ENCODE data around the gene HUNK.
"Not testable (repeated sequence)": the region's sequence is repeated elsewhere in the genome, so short reads cannot be mapped to it uniquely, and the experiment has no call there.

HUNK gene

GRCh38 chr21:31999810-32000468, 127.1 kb downstream of the HUNK start:
- DNase-seq (ENCODE audit: low read depth), result no peak

DNA sequence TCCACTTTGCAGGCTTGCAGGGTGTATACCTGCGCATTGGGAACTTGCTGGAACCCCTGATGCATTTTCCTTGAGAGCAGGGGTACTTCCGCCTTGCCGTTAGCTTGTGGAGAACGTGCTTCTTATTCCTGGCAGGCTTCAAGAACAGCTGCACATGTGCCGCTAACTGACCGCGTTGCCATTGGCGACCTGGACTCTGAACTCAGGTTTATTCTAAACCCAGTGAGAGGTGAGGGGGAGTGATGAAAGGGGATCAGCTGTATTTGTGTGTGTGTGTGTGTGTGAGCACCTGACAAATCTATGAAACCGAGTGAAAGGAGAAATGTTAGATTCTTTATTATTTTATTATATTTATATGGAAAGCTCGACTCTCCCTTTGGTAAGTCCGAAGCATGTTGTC, 128.6 kb downstream of the HUNK start:
- no peak for DNase-seq (ENCODE audit: low read depth)

- DNase-seq (ENCODE audit: low read depth), result no peak
These were observed 130.6 kb downstream of the HUNK start for GRCh38 chr21:32003411-32003810.

GRCh38 chr21:32004291-32004690, 131.5 kb downstream of the HUNK start:
- DNase-seq (ENCODE audit: low read depth), result no peak

GRCh38 chr21:32007456-32007855, 134.6 kb downstream of the HUNK start:
- DNase-seq (ENCODE audit: low read depth), result no peak

DNA sequence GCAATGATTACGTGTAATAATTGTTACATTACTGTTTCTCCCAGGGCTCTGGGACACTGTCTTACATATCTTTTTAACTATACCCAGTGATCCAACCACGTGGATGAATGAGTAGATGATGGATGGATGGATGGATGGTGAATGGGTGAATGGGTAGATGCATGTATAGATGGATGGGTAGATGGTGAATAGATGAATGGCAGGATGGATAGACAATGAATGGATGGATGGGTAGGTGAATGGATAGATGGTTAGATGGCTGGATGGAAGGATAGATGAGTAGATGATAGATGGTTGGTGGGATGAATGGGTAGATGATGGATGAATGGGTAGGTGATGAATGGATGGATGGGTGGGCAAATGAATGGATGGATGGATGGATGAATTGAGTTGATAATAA, 135.9 kb downstream of the HUNK start:
- no peak for DNase-seq (ENCODE audit: low read depth)

DNA sequence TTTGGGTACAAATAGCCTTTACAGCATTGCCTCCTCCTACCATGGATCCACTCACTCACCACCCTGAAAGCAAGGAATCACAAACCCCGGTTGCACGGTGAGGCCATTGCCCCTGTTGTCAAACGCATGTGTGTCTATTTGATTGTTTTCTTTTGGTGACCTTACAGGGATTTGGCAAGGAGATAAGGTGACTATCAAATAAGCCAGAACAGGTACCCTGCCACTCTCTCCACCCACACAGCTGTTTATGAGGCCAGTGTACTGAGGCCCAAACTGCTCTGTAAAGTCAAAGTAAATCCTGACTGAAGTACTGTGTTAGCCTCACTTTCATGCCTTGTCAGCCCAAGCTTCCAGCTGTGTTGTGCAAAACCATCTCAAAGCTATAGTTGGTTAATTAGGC, 136.4 kb downstream of the HUNK start:
- no peak for DNase-seq (ENCODE audit: low read depth)

DNA sequence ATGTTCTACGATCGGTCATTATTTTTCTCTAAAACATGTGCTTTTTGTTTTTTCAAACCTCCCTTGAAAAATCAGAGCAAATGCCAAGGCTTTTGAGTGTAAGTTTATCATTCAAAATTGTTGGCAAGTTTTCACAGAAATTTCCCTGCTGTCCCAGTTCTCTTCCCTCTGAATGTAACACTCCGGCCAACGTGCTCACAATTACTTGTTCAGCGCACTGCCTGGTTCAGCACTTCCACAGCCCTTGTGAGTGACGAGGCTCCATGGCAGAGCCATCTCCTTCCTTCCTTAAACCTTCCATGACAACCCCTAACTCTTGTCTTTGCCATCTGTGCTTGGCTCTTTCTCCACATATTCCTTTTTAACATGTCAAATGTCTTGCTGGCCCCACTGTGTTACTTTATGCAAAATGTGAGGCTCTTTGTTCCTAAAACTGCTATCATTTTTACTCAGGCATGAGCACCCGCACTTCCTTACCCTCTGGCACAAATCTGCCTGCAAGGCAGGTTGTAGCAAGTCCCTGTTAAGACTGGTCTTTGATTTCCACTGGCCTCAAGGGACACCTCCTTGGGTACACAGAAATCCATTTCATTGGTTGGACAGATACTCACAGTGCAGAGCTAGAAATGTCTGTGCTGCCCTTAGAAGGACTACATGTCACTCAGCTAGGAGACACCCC, 142.8 kb downstream of the HUNK start:
- DNase-seq (ENCODE audit: low read depth), result no peak

- no peak for DNase-seq (ENCODE audit: low read depth)
These were observed 145.6 kb downstream of the HUNK start for GRCh38 chr21:32018381-32018780.

- DNase-seq (ENCODE audit: low read depth), result no peak
These were observed 147.7 kb downstream of the HUNK start for GRCh38 chr21:32020564-32020963.

DNA sequence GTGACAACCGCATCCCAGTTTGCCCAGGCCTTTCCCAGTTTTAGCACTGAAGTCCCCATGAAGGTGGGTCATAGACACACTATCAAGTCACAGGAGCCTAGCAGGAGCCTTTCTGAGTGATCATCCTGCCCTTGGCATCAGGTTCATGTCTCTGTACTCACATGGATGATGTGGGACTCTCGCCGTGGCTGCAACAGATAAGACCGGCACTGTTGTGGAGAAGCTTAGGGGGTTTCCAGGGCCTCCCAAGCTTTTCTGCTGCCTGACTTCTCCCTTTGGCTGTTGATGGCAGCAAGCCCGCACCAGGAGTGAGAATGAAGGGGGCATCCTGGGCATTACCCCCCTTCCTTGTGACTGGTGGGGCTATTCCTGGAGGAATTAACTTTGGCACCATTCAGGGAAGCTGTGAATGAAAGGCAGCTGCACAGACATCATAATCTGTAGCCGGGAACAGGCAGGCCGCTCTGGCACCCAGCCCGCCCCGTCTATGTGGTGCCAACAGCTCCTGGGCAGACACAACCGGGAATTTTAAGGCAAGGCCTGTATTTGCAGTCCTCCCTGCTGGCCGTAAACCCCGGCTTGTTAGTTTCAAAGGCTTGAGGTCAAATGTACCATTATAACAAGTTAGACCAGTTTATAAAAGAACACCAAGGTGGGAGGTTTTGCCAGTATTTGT, 148.6 kb downstream of the HUNK start:
- no peak for DNase-seq (ENCODE audit: low read depth)

- DNase-seq (ENCODE audit: low read depth), result no peak
These were observed 149.3 kb downstream of the HUNK start for GRCh38 chr21:32022146-32022545.

- DNase-seq (ENCODE audit: low read depth), result no peak
These were observed 157.4 kb downstream of the HUNK start for GRCh38 chr21:32030146-32030652.

DNA sequence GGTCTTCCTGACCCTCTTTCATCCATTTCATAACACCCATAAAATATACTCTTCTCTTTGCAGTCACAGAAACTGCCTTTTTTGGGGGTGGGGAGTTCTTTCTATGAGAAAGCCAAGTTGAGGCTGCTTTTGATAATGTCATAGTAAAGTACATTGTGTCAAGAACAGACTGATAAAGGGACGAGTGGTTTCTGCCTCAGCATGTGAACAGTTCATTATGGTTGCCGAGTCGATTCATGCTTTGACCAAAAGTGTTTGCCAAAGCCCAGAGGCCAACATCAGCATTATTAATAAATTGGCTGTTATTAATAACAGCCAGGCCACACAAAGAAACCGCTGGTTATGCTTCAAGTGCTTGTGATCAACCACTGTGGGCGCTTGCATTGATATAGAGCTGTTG, 162.0 kb downstream of the HUNK start:
- no peak for DNase-seq (ENCODE audit: low read depth)

- DNase-seq (ENCODE audit: low read depth), result no peak
These were observed 162.8 kb downstream of the HUNK start for GRCh38 chr21:32035617-32036016.

DNA sequence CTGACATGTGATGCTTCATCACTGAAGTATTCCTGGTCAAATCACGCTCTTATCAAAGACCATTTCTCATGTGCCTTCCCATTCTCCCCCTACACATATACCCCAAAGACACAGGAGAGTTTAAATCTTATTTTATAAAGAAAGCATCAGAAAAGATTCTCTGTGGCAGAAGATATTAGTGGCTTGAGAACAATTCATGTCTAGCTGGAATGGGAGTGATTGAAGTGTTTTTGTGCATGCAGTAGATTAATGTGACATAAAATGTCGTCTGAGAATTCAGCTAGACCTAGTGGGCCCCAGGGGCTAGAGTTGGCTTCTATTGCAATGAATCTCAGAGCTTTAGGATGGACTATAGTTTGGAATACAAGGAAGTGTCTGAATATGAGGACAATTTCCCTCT, 163.9 kb downstream of the HUNK start:
- DNase-seq (ENCODE audit: low read depth), result no peak

- DNase-seq (ENCODE audit: low read depth), result not testable (repeated sequence)
These were observed 165.9 kb downstream of the HUNK start for GRCh38 chr21:32038751-32039150.

DNA sequence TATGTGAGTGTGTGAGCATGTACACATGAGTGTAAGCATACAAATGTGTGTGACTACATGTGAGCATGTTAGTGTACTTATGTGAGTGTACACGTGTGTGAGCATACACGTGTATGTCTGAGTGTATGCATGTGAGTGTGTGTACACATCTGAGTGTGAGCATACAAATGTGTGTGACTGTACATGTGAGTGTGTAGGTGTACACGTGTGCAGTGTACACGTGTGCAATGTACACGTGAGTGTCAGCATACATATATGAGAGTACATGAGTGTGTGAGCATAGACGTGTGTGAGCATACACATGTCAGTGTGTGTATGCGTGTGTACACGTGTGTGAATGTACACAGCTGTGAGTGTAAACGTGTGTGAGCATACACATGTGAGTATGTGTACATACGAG, 170.6 kb downstream of the HUNK start:
- DNase-seq (ENCODE audit: low read depth), result no peak

- no peak for DNase-seq (ENCODE audit: low read depth)
These were observed 171.7 kb downstream of the HUNK start for GRCh38 chr21:32044205-32045180.

GRCh38 chr21:32046191-32046590, 173.4 kb downstream of the HUNK start:
- no peak for DNase-seq (ENCODE audit: low read depth)

GRCh38 chr21:32048353-32048752, 175.5 kb downstream of the HUNK start:
- no peak for DNase-seq (ENCODE audit: low read depth)
